Upper lobe of left lung (tissue), 4 donors: ENCODE measurements around the gene IL23R.

Experiments
- CTCF ChIP-seq, 6 experiments: fragments of 450-650 bp in 4 of 6; fragments of 200-600 bp in 2 of 6; sonication (generic) in 2 of 6; IDR thresholded peaks; one replicate each; pipeline ENCODE4 v1.5.1; 2016 to 2019; ENCODE audit warnings: antibody characterized with exemption in 6 of 6
- EP300 ChIP-seq, 4 donors: sonication (generic); formaldehyde crosslinking; IDR thresholded peaks; one replicate each; pipeline ENCODE4 v1.5.1; 2017; ENCODE audit warnings: antibody characterized with exemption in 4 of 4, control low read depth in 2 of 4

GRCh38 chr1:67300561-67300960, 134.3 kb downstream of the IL23R start:
- TF ChIP-seq CTCF (IDR thresholded peaks at IDR 0.05) (no peak), EP300 (IDR thresholded peaks at IDR 0.05) (no peak)
